IMR-90 (cell line): ENCODE results near the gene COG7. TPM values are rescaled to one million over a fixed set of nuclear protein-coding genes. Genes with fewer than 3 reads are reported as not detected.

Experiments
- ATAC-seq: fragments of 200-7000 bp; cut with Tn5 transposase; 2 replicates; pipeline ENCODE4 v1.9.1; 2020; ENCODE audit warnings: low read depth, mild to moderate bottlenecking, moderate library complexity
- BruUV-seq: library from RNA; stranded (reverse); fragments of 400-500 nt; replicated peaks from 2 replicates; lab custom pipeline; 2021; lab: Mats Ljungman, UMichigan
- CTCF ChIA-PET: fragments of 300-600 bp; formaldehyde crosslinking; extraction: SDS; loops from one replicate; lab custom pipeline; 2021; ENCODE audit warnings: antibody characterized with exemption; lab: Yijun Ruan, JAX
- POLR2A ChIA-PET: fragments of 300-600 bp; sonication (Branson Sonifier 250); formaldehyde crosslinking; loops from one replicate; lab custom pipeline; 2022; ENCODE audit warnings: antibody characterized with exemption; ENCODE audit not compliant: unreplicated experiment; lab: Charles Lee
- DNase-seq: peaks from one replicate; pipeline ENCODE4 v3.0.0; 2013
- H2AFZ ChIP-seq: replicated peaks from 2 replicates; pipeline ENCODE3; 2013; ENCODE audit warnings: low read length, mild to moderate bottlenecking; ENCODE audit not compliant: poor library complexity
- H2AK5ac ChIP-seq: 2 replicates; pipeline ENCODE4 v1.6.1; 2013; ENCODE audit warnings: low read depth, low read length, inconsistent platforms
- H2AK9ac ChIP-seq: replicated peaks from 2 replicates; pipeline ENCODE3; 2013; ENCODE audit warnings: mild to moderate bottlenecking, low read depth, low read length, moderate library complexity; ENCODE audit not compliant: poor library complexity
- H2BK120ac ChIP-seq: 2 replicates; pipeline ENCODE4 v1.6.1; 2013; ENCODE audit warnings: low read depth, low read length, inconsistent platforms
- H2BK15ac ChIP-seq: 3 replicates; pipeline ENCODE4 v1.6.1; 2013; ENCODE audit warnings: low read depth, low read length, inconsistent platforms
- H2BK20ac ChIP-seq: 2 replicates; pipeline ENCODE4 v1.6.1; 2013; ENCODE audit warnings: low read depth, mild to moderate bottlenecking, inconsistent platforms, low read length, moderate library complexity
- H2BK5ac ChIP-seq: 2 replicates; pipeline ENCODE4 v1.6.1; 2013; ENCODE audit warnings: mild to moderate bottlenecking, low read depth, low read length, inconsistent platforms; ENCODE audit not compliant: poor library complexity, severe bottlenecking
- H3K14ac ChIP-seq: replicated peaks from 2 replicates; pipeline ENCODE4 v1.6.1; 2013; ENCODE audit warnings: low read depth, low read length, inconsistent platforms
- H3K18ac ChIP-seq: 2 replicates; pipeline ENCODE4 v1.6.1; 2013; ENCODE audit warnings: low read depth, low read length, control low read depth
- H3K23ac ChIP-seq: 2 replicates; pipeline ENCODE4 v1.6.1; 2013; ENCODE audit warnings: low read depth, low read length, inconsistent platforms
- H3K27ac ChIP-seq: 2 replicates; pipeline ENCODE4 v1.5.1; 2013; ENCODE audit warnings: mild to moderate bottlenecking, control low read depth, low read length; ENCODE audit not compliant: insufficient read depth
- H3K27me3 ChIP-seq: 2 replicates; pipeline ENCODE4 v1.6.1; 2013; ENCODE audit warnings: low read length; ENCODE audit not compliant: control insufficient read depth, insufficient read depth
- H3K36me3 ChIP-seq: 2 replicates; pipeline ENCODE4 v1.6.1; 2013; ENCODE audit warnings: low read length, mixed read lengths; ENCODE audit not compliant: control insufficient read depth, insufficient read depth
- H3K4ac ChIP-seq: 2 replicates; pipeline ENCODE4 v1.6.1; 2013; ENCODE audit warnings: low read depth, low read length, inconsistent platforms
- H3K4me1 ChIP-seq: 2 replicates; pipeline ENCODE4 v1.6.1; 2013; ENCODE audit warnings: low read length, mixed read lengths; ENCODE audit not compliant: control insufficient read depth, insufficient read depth
- H3K4me2 ChIP-seq: 2 replicates; pipeline ENCODE4 v1.6.1; 2013; ENCODE audit warnings: low read depth, mild to moderate bottlenecking, control low read depth, low read length, moderate library complexity
- H3K4me3 ChIP-seq: 2 replicates; pipeline ENCODE4 v1.5.1; 2013; ENCODE audit warnings: low read depth, mild to moderate bottlenecking, control low read depth, low read length, moderate library complexity; ENCODE audit not compliant: insufficient read depth
- H3K56ac ChIP-seq: 2 replicates; pipeline ENCODE4 v1.6.1; 2013; ENCODE audit warnings: low read length, inconsistent platforms; ENCODE audit not compliant: insufficient read depth; ENCODE audit errors: extremely low read depth
- H3K79me1 ChIP-seq, 2 experiments: 2 replicates each; pipeline ENCODE4 v1.6.1; 2013; ENCODE audit warnings: low read length in 2 of 2, inconsistent platforms in 1 of 2, low read depth in 1 of 2
- H3K9ac ChIP-seq: 2 replicates; pipeline ENCODE4 v1.6.1; 2013; ENCODE audit warnings: low read depth, low read length, control low read depth
- H3K9me1 ChIP-seq: 2 replicates; pipeline ENCODE4 v1.6.1; 2013; ENCODE audit warnings: low read length, inconsistent platforms; ENCODE audit not compliant: insufficient read depth
- H3K9me3 ChIP-seq: 2 replicates; pipeline ENCODE4 v1.6.1; 2013; ENCODE audit warnings: low read length; ENCODE audit not compliant: control insufficient read depth, insufficient read depth
- H4K20me1 ChIP-seq: 2 replicates; pipeline ENCODE4 v1.6.1; 2013; ENCODE audit warnings: low read length, inconsistent platforms; ENCODE audit not compliant: insufficient read depth
- H4K5ac ChIP-seq: 2 replicates; pipeline ENCODE4 v1.6.1; 2013; ENCODE audit warnings: mild to moderate bottlenecking, low read depth, low read length, control low read depth
- H4K8ac ChIP-seq, 2 experiments: 2 replicates each; pipeline ENCODE4 v1.6.1; 2013; ENCODE audit warnings: low read depth in 2 of 2, low read length in 2 of 2, control low read depth in 1 of 2, inconsistent platforms in 1 of 2
- H4K91ac ChIP-seq: 2 replicates; pipeline ENCODE4 v1.6.1; 2013; ENCODE audit warnings: low read depth, low read length, inconsistent platforms; ENCODE audit not compliant: insufficient read depth
- BHLHE40 ChIP-seq: fragments of 150-350 bp; IDR thresholded peaks from 2 replicates; pipeline ENCODE4 v1.6.1; 2016; ENCODE audit warnings: mild to moderate bottlenecking, low read depth, low read length
- CHD1 ChIP-seq: IDR thresholded peaks from 2 replicates; pipeline ENCODE4 v1.6.1; 2012; ENCODE audit warnings: low read depth, low read length, improper control_type of control experiment
- CTCF ChIP-seq: conservative IDR thresholded peaks from 2 replicates; pipeline ENCODE4 v1.5.1; 2012; ENCODE audit warnings: mild to moderate bottlenecking, low read depth, low read length, improper control_type of control experiment
- ELK1 ChIP-seq: fragments of 150-350 bp; IDR thresholded peaks from 2 replicates; pipeline ENCODE4 v1.6.1; 2016; ENCODE audit warnings: low read depth, mild to moderate bottlenecking, low read length, moderate library complexity, borderline replicate concordance
- MAZ ChIP-seq: IDR thresholded peaks from 2 replicates; pipeline ENCODE4 v1.6.1; 2012; ENCODE audit warnings: low read depth, mild to moderate bottlenecking, low read length, improper control_type of control experiment, moderate library complexity, borderline replicate concordance
- MXI1 ChIP-seq: IDR thresholded peaks from 2 replicates; pipeline ENCODE4 v1.6.1; 2012; ENCODE audit warnings: low read depth, mild to moderate bottlenecking, low read length, moderate library complexity, borderline replicate concordance
- POLR2A ChIP-seq: IDR thresholded peaks from 2 replicates; pipeline ENCODE4 v1.6.1; 2012; ENCODE audit warnings: mild to moderate bottlenecking, low read depth, low read length
- WGBS, 2 experiments: methylation state at CpG; one replicate each; pipeline versions ENCODE4 v1.1.5 to v1.1.7; 2013; ENCODE audit warnings: missing lambda C conversion rate in 2 of 2; ENCODE audit not compliant: insufficient read length in 1 of 2; ENCODE audit errors: extremely low coverage in 2 of 2; 5-methylcytosine and 5-hydroxymethylcytosine counted together
- dilution Hi-C: fragments of 300-500 bp; cut with HindIII; formaldehyde crosslinking; loops from one replicate; pipeline ENCODE4 v1.14.3; 2018; ENCODE audit warnings: low sequenced_read_pairs; ENCODE audit not compliant: unreplicated experiment
- in situ Hi-C: fragments of 300-500 bp; cut with MboI; formaldehyde crosslinking; loops from 3 replicates; pipeline ENCODE4 v1.14.3; 2019; ENCODE audit warnings: low sequenced_read_pairs, inconsistent platforms, mixed read lengths
- intact Hi-C: fragments of 100-400 bp; cut with micrococcal nuclease; formaldehyde crosslinking; loops from 2 replicates; pipeline ENCODE4 v1.10.0; 2022
- polyA plus RNA-seq, 3 experiments: library from polyadenylated mRNA; depleted of rRNA; stranded (reverse); fragments of >200 nt; gene quantifications; 2 replicates each; pipeline ENCODE4 v1.2.3, GENCODE V29; 2012; ENCODE audit warnings: low replicate concordance in 1 of 3
- total RNA-seq: library from RNA; depleted of rRNA; stranded (reverse); fragments of >200 nt; gene quantifications from 2 replicates; pipeline ENCODE4 v1.2.3, GENCODE V29; 2012

The COG7 gene
- total and polyA plus RNA-seq, 2 of the 4 experiments (the other 2 are of a cell fraction) = 28.5 to 43.7 TPM

DNA sequence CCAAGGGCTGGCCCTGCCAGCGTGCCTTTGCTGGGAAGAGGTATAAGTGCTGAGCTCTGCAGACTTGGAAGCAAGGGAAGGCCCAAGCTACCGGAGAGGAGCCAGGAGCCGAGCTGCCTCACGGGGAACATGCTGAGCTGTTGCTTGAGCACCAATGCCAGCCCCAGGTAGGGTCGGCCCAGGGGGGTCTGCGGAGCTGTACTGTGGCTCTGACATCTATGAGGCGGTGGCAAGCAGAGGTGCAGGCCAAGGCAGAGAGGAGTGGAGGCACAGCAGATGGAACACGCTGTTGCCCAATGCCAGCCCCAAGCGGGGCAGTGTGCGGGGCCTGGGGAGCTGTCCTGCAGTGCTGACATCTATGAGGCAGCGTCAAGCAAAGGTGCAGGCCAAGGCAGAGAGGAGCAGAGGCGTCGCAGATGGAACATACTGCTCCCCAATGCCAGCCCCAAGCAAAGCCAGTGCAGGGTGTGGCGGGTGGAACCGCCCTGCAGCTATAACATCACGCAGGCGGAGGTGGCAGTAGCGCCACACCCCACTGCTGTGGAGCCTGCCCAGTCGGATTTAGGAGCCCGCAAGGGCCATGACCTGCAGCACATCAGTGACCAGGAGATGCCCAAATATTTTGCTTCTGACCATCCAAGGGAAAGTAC, 47.3 kb upstream of the COG7 start:
- POLR2A ChIA-PET = no interaction called here
- no peak overlapping the region for H2BK20ac ChIP-seq
- intact Hi-C loops = no loop called here

More for the DNA sequence above, 47.3 kb upstream of the COG7 start:
- Histone ChIP-seq H3K27ac (no peak overlapping the region), H3K4ac (no peak overlapping the region), H4K8ac (no peak overlapping the region), H3K36me3 (peaks cover 4% of the 10 kb centered on the region), H3K18ac (no peak overlapping the region), H3K27me3 (no peaks in the 10 kb centered on the region), H2BK5ac (no peak overlapping the region), H3K56ac (no peak overlapping the region), H3K14ac (no peak overlapping the region), H3K4me3 (no peak overlapping the region), H3K23ac (no peak overlapping the region), H2AK5ac (no peak overlapping the region), H2AFZ (no peak overlapping the region), H4K5ac (no peak overlapping the region), H3K4me1 (peaks cover 11% of the 10 kb centered on the region), H2BK15ac (no peak overlapping the region), H4K20me1 (peaks cover 60% of the 10 kb centered on the region), H4K91ac (no peak overlapping the region), H3K4me2 (no peak overlapping the region), H3K79me1 (peaks cover 29 to 76% of the 10 kb centered on the region in 2 experiments), H3K9me1 (peaks cover 19% of the 10 kb centered on the region), H3K9me3 (no peaks in the 10 kb centered on the region), H2AK9ac (no peak overlapping the region), H2BK120ac (no peak overlapping the region), H3K9ac (no peak overlapping the region)
- 100% methylated on average over 7 of the region's 20 CpGs; no CpG with 5 or more reads in 1 of the 2 experiments for WGBS, 2 experiments
- in situ Hi-C loops = no loop called here
- ATAC-seq = no peak
- CTCF ChIA-PET = no interaction called here
- DNase-seq = no peak
- BruUV-seq = no TSS peak
- dilution Hi-C loops = no loop called here
- TF ChIP-seq ELK1 = no peak
- TF ChIP-seq MXI1 = no peak
- TF ChIP-seq BHLHE40 = no peak
- no peak for TF ChIP-seq CTCF
- TF ChIP-seq POLR2A = no peak
- TF ChIP-seq CHD1 = no peak
- no peak for TF ChIP-seq MAZ
